OCI-LY3 (cell line): ENCODE measurements around the gene CLCN2.

ENCODE experiments used
- H2AFZ ChIP-seq: fragments of 200-600, 300-600 bp; shearing (Covaris generic); 2 replicates; pipeline ENCODE4 v1.6.0; 2014; ENCODE audit warnings: antibody characterized with exemption, low read depth, low read length
- H3K27ac ChIP-seq: fragments of 200-600, 300-600 bp; sonication (generic); 2 replicates; pipeline ENCODE4 v1.5.1; 2014; ENCODE audit warnings: mild to moderate bottlenecking, low read length, moderate library complexity, mixed read lengths
- H3K27me3 ChIP-seq: fragments of 200-600, 300-600 bp; sonication (generic); 2 replicates; pipeline ENCODE4 v1.6.1; 2014; ENCODE audit warnings: low read depth, low read length, mixed read lengths
- H3K36me3 ChIP-seq: fragments of 200-600, 300-600 bp; sonication (generic); replicated peaks from 2 replicates; pipeline ENCODE3; 2014; ENCODE audit warnings: low read depth, low read length, mixed read lengths
- H3K4me1 ChIP-seq: fragments of 300-600, 200-600 bp; sonication (generic); 2 replicates; pipeline ENCODE4 v1.6.1; 2014; ENCODE audit warnings: low read length, mixed read lengths
- H3K4me2 ChIP-seq: fragments of 200-600, 300-600 bp; sonication (generic); 2 replicates; pipeline ENCODE4 v1.6.1; 2014; ENCODE audit warnings: low read length, mixed read lengths
- H3K4me3 ChIP-seq: fragments of 300-600, 200-600 bp; sonication (generic); 2 replicates; pipeline ENCODE4 v1.5.1; 2014; ENCODE audit warnings: antibody characterized with exemption, mild to moderate bottlenecking, low read length, moderate library complexity
- H3K79me2 ChIP-seq: fragments of 300-600, 200-600 bp; shearing (Covaris generic); 2 replicates; pipeline ENCODE4 v1.6.1; 2014; ENCODE audit warnings: mild to moderate bottlenecking, low read length, mixed read lengths
- H3K9ac ChIP-seq: fragments of 300-600, 200-600 bp; shearing (Covaris generic); 2 replicates; pipeline ENCODE4 v1.6.0; 2014; ENCODE audit warnings: mild to moderate bottlenecking, low read length, moderate library complexity
- H3K9me3 ChIP-seq: fragments of 200-600, 300-600 bp; shearing (Covaris generic); 2 replicates; pipeline ENCODE4 v1.6.1; 2014; ENCODE audit warnings: low read length, mixed read lengths; ENCODE audit not compliant: insufficient read depth
- H4K20me1 ChIP-seq: fragments of 200-600, 300-600 bp; sonication (generic); 2 replicates; pipeline ENCODE4 v1.6.1; 2016; ENCODE audit warnings: low read length, mixed read lengths; ENCODE audit not compliant: insufficient read depth
- EZH2phosphoT487 ChIP-seq: fragments of 200-600 bp; shearing (Covaris generic); IDR thresholded peaks from 2 replicates; pipeline ENCODE4 v1.6.1; 2018; ENCODE audit warnings: antibody characterized with exemption, mixed run types, low read depth
- TF ChIP-seq, protein P1 (sequence below): fragments of 200-600, 300-600 bp; sonication (generic); IDR thresholded peaks from 2 replicates; pipeline ENCODE4 v1.5.1; 2014; ENCODE audit warnings: antibody characterized with exemption, low read length, low read depth

Gene CLCN2

DNA sequence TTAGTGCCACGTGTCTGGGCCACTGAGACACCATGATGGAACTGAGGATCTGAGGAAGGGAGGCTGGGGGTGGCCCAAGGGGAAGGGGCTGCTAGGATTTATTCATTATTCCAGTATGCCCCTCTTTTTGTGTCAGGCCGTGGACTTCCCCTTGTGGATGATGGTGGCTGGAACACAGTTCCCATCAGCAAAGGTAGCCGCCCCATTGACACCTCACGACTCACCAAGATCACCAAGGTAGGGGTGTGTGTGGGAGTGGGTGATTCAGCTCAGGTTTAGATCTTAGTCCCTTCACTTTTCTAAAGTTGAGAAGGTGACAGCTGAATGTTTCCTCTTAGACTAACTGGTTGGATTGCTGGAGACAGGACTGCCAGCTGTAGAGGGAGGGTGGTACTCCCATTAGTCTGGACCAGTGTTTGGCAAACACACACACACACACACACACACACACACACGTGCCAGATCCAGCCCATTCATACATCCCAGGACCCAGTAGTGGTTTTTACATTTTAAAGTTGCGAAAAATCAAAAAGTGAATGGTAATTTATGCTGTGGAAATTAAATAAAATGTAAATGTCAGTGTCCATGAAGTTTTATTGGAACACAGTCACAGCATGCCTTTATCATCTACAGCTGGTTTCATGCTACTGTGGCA, 35.6 kb downstream of the CLCN2 start:
- Histone ChIP-seq H2AFZ (no peak overlapping the region), H3K27ac (no peak overlapping the region), H3K4me1 (no peaks in the 10 kb centered on the region), H3K4me2 (no peak overlapping the region), H3K79me2 (peaks cover 52% of the 10 kb centered on the region; the same call in 1 of the 2 replicates), H3K4me3 (no peak overlapping the region), H3K9me3 (no peaks in the 10 kb centered on the region), H3K36me3 (peaks cover 89% of the 10 kb centered on the region), H4K20me1 (peaks cover 25% of the 10 kb centered on the region), H3K9ac (no peak overlapping the region), H3K27me3 (no peaks in the 10 kb centered on the region)
- TF ChIP-seq, protein P1, sequence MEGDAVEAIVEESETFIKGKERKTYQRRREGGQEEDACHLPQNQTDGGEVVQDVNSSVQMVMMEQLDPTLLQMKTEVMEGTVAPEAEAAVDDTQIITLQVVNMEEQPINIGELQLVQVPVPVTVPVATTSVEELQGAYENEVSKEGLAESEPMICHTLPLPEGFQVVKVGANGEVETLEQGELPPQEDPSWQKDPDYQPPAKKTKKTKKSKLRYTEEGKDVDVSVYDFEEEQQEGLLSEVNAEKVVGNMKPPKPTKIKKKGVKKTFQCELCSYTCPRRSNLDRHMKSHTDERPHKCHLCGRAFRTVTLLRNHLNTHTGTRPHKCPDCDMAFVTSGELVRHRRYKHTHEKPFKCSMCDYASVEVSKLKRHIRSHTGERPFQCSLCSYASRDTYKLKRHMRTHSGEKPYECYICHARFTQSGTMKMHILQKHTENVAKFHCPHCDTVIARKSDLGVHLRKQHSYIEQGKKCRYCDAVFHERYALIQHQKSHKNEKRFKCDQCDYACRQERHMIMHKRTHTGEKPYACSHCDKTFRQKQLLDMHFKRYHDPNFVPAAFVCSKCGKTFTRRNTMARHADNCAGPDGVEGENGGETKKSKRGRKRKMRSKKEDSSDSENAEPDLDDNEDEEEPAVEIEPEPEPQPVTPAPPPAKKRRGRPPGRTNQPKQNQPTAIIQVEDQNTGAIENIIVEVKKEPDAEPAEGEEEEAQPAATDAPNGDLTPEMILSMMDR, result no peak
- no peak for TF ChIP-seq EZH2phosphoT487

DNA sequence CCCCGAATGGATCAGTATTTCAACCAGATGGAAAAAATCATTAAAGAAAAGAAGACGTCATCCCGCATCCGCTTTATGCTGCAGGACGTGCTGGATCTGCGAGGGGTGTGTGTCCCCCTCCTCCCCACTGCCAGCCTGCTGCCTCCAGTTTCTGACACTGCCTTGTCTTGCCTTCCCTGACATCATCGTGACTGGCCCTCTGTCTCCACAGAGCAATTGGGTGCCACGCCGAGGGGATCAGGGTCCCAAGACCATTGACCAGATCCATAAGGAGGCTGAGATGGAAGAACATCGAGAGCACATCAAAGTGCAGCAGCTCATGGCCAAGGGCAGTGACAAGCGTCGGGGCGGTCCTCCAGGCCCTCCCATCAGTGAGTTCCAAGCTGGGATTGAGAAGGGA, 36.1 kb downstream of the CLCN2 start:
- Histone ChIP-seq H3K36me3 (peaks cover 92% of the 10 kb centered on the region), H2AFZ (no peak overlapping the region), H3K4me3 (no peak overlapping the region), H3K27ac (no peak overlapping the region), H3K9me3 (no peaks in the 10 kb centered on the region), H3K27me3 (no peaks in the 10 kb centered on the region), H3K9ac (no peak overlapping the region), H3K4me1 (no peaks in the 10 kb centered on the region), H4K20me1 (peaks cover 30% of the 10 kb centered on the region), H3K79me2 (peaks cover 57% of the 10 kb centered on the region), H3K4me2 (no peak overlapping the region)
- no peak for TF ChIP-seq EZH2phosphoT487

DNA sequence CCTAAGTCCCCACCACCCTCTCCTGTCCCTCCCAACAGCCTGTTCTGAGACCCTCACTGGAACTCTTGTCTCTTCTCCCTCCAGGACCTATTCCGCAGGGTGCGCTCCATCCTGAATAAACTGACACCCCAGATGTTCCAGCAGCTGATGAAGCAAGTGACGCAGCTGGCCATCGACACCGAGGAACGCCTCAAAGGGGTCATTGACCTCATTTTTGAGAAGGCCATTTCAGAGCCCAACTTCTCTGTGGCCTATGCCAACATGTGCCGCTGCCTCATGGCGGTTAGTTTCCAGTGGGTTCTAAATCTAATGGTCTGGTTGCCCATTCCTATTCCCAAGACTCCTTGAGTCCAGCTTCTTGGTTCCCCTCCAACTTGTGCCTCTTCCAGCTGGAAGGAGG, 37.7 kb downstream of the CLCN2 start:
- H3K4me3 ChIP-seq, result no peak overlapping the region
- no peak overlapping the region for H3K9ac ChIP-seq
- H3K27me3 ChIP-seq, result no peaks in the 10 kb centered on the region
- peaks cover 73% of the 10 kb centered on the region for H3K79me2 ChIP-seq
- H3K4me2 ChIP-seq, result no peak overlapping the region
- H3K4me1 ChIP-seq, result no peaks in the 10 kb centered on the region
- TF ChIP-seq, protein P1, result no peak
- TF ChIP-seq EZH2phosphoT487, result no peak
- no peak overlapping the region for H3K27ac ChIP-seq
- peaks cover 45% of the 10 kb centered on the region for H4K20me1 ChIP-seq
- H3K9me3 ChIP-seq, result no peaks in the 10 kb centered on the region
- no peak overlapping the region for H2AFZ ChIP-seq
- H3K36me3 ChIP-seq, result peaks cover 89% of the 10 kb centered on the region

DNA sequence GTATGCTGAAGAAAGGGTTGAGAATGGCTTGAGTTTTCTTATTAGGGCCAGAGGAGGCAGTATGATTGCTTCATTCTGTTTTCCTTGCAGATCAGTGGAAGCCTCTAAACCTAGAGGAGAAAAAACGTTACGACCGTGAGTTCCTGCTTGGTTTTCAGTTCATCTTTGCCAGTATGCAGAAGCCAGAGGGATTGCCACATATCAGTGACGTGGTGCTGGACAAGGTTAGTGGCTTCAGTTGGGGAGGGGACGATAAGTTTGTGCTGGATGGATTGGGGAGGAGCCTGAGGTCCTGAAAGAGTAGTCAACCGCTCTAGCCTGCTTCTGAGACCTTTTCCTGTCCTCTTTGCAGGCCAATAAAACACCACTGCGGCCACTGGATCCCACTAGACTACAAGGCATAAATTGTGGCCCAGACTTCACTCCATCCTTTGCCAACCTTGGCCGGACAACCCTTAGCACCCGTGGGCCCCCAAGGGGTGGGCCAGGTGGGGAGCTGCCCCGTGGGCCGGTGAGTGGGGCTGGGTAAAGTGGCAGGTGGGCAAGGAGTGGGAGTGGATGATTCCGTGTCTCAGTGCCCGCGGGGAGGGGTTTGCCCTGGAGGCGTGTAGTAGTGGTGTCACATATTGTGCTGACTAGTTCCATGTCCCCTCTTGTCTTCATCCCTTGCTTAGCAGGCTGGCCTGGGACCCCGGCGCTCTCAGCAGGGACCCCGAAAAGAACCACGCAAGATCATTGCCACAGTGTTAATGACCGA, 38.5 kb downstream of the CLCN2 start:
- Histone ChIP-seq H2AFZ (no peak overlapping the region), H3K4me1 (no peaks in the 10 kb centered on the region), H3K4me2 (no peak overlapping the region), H3K27ac (no peak overlapping the region), H3K79me2 (peaks cover 80% of the 10 kb centered on the region), H4K20me1 (peaks cover 52% of the 10 kb centered on the region), H3K9me3 (no peaks in the 10 kb centered on the region), H3K9ac (no peak overlapping the region), H3K27me3 (no peaks in the 10 kb centered on the region), H3K4me3 (no peak overlapping the region), H3K36me3 (peaks cover 86% of the 10 kb centered on the region)
- TF ChIP-seq, protein P1, result no peak
- no peak for TF ChIP-seq EZH2phosphoT487
